B cell (primary cell): ENCODE results near the gene DYRK1A.

Experiments
- CTCF ChIP-seq: fragments of 200-600 bp; IDR thresholded peaks from one replicate; pipeline ENCODE4 v1.8.0; 2022; ENCODE audit warnings: antibody characterized with exemption, mild to moderate bottlenecking
- EZH2 ChIP-seq: IDR thresholded peaks from 2 replicates; pipeline ENCODE4 v1.6.1; 2012; ENCODE audit warnings: borderline replicate concordance, low read depth, mild to moderate bottlenecking, moderate library complexity, low read length; ENCODE audit not compliant: insufficient read depth, poor library complexity, severe bottlenecking

DNA sequence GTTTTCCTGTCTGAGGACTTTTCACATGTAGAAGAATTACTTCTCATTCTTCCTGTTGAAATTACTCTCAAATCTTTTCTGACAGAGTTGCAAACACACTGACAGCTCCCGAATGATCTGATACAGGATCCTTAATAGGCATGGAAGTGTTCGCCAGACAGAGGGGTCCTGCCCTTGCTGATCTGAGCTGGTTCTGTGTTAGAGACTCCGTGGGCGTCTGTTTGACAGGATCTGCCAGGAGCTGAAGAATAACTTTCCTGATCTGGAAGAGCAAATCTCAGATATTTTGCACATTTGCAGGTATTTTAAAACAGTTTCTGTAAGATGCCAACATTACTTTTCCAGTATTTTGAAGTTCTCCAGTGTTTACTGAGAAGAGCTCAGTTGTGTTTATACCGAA, 202.3 kb downstream of the DYRK1A start:
- TF ChIP-seq CTCF = no peak
- no peak for TF ChIP-seq EZH2
